ENCODE data around the gene FGF5. TPM values are rescaled to one million over a fixed set of nuclear protein-coding genes. Genes with fewer than 3 reads are reported as not detected.
"Not testable (repeated sequence)": the region's sequence is repeated elsewhere in the genome, so short reads cannot be mapped to it uniquely, and the experiment has no call there.

FGF5 gene
- total RNA-seq, 1 donor from 2014 or later: 2.5 TPM

GRCh38 chr4:80295826-80296225, 29.4 kb downstream of the FGF5 start:
- peak; percentile 27 for DNase-seq (ENCODE audit: low read depth)

GRCh38 chr4:80301884-80302283, 35.4 kb downstream of the FGF5 start:
- DNase-seq (ENCODE audit: low read depth): no peak

GRCh38 chr4:80302616-80303223, 36.3 kb downstream of the FGF5 start:
- DNase-seq (ENCODE audit: low read depth): no peak

- DNase-seq (ENCODE audit: low read depth): peak; percentile 61
Observed at GRCh38 chr4:80305466-80305865, 39.0 kb downstream of the FGF5 start.

GRCh38 chr4:80306260-80306659, 39.8 kb downstream of the FGF5 start:
- DNase-seq (ENCODE audit: low read depth): peak; percentile 38

- peak; percentile 30 for DNase-seq (ENCODE audit: low read depth)
Observed at GRCh38 chr4:80307183-80307735, 40.8 kb downstream of the FGF5 start.

- DNase-seq (ENCODE audit: low read depth): peak; percentile 68
Observed at GRCh38 chr4:80307774-80308465, 41.5 kb downstream of the FGF5 start.

GRCh38 chr4:80308466-80308822, 42.0 kb downstream of the FGF5 start:
- no peak for DNase-seq (ENCODE audit: low read depth)

- peak; percentile 91 for DNase-seq (ENCODE audit: low read depth)
Observed at GRCh38 chr4:80309294-80310004, 43.0 kb downstream of the FGF5 start.

GRCh38 chr4:80311130-80311529, 44.7 kb downstream of the FGF5 start:
- no peak for DNase-seq (ENCODE audit: low read depth)

- no peak for DNase-seq (ENCODE audit: low read depth)
Observed at GRCh38 chr4:80312124-80312523, 45.7 kb downstream of the FGF5 start.

- no peak for DNase-seq (ENCODE audit: low read depth)
Observed at GRCh38 chr4:80313627-80314026, 47.2 kb downstream of the FGF5 start.

- not testable (repeated sequence) for DNase-seq (ENCODE audit: low read depth)
Observed at GRCh38 chr4:80315848-80316247, 49.4 kb downstream of the FGF5 start.

GRCh38 chr4:80321341-80321740, 54.9 kb downstream of the FGF5 start:
- no peak for DNase-seq (ENCODE audit: low read depth)

- no peak for DNase-seq (ENCODE audit: low read depth)
Observed at GRCh38 chr4:80321776-80322175, 55.3 kb downstream of the FGF5 start.

GRCh38 chr4:80322716-80323115, 56.3 kb downstream of the FGF5 start:
- DNase-seq (ENCODE audit: low read depth): peak; percentile 56

GRCh38 chr4:80324171-80324570, 57.7 kb downstream of the FGF5 start:
- DNase-seq (ENCODE audit: low read depth): no peak

- no peak for DNase-seq (ENCODE audit: low read depth)
Observed at GRCh38 chr4:80331693-80332092, 65.2 kb downstream of the FGF5 start.

GRCh38 chr4:80333121-80333520, 66.7 kb downstream of the FGF5 start:
- DNase-seq (ENCODE audit: low read depth): peak; percentile 33

- no peak for DNase-seq (ENCODE audit: low read depth)
Observed at GRCh38 chr4:80334568-80334967, 68.1 kb downstream of the FGF5 start.

- no peak for DNase-seq (ENCODE audit: low read depth)
Observed at GRCh38 chr4:80335226-80335553, 68.7 kb downstream of the FGF5 start.

GRCh38 chr4:80335554-80336358, 69.3 kb downstream of the FGF5 start, which contains the start of gene CFAP299:
Gene CFAP299, plus strand, starts transcription at chr4:80335730.
- DNase-seq (ENCODE audit: low read depth): peak; percentile 84
